ENCODE results near the gene RNF220. TPM values are rescaled to one million over a fixed set of nuclear protein-coding genes. Genes with fewer than 3 reads are reported as not detected.

Gene RNF220
- total RNA-seq, 3 donors from 2014 or later = 61.9 to 83.9 (median 72.7) TPM

GRCh38 chr1:44677201-44677766 is 272.2 kb downstream of the RNF220 start:
- ATAC-seq = no peak
- Histone ChIP-seq H3K36me3 (ENCODE audit: low read depth) (peaks cover 5% of the 10 kb centered on the region), H3K9me3 (no peaks in the 10 kb centered on the region), H3K4me3 (no peak overlapping the region), H3K4me1 (ENCODE audit: low read depth) (peaks cover 26% of the 10 kb centered on the region)
- TF ChIP-seq CTCF (IDR thresholded peaks at IDR 0.05) = no peak
- no peak for DNase-seq
- intact Hi-C loops (cut with DNase I, micrococcal nuclease) = no loop called here

GRCh38 chr1:44678120-44678519 is 273.1 kb downstream of the RNF220 start:
- ATAC-seq (no peak), DNase-seq (no peak)
- Histone ChIP-seq H3K4me1 (ENCODE audit: low read depth) (peaks cover 21% of the 10 kb centered on the region), H3K4me3 (no peak overlapping the region), H3K36me3 (ENCODE audit: low read depth) (peaks cover 5% of the 10 kb centered on the region), H3K9me3 (no peaks in the 10 kb centered on the region)
- no peak for TF ChIP-seq CTCF (IDR thresholded peaks at IDR 0.05)
- intact Hi-C loops (cut with DNase I, micrococcal nuclease) = no loop called here

DNA sequence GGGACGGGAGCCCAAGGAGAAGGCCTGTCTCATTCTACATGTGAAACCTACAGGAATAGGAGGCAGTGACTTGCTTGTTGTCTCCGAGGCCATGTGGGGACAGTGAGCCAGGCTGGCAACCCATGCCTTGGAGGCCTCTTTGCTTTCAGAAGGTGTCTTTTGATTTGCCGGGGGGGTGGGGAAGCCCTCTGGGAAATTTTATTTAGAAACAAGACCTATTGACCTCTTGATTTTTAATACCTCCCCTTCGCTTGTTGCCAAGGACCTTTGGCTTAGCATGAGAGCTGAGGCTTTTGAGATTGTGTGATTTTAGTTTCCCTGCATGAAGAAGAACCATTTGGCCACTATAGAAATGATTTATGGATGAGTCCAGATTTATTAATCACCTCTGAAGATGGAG is 273.6 kb downstream of the RNF220 start:
- peaks cover 18% of the 10 kb centered on the region for H3K4me1 ChIP-seq (ENCODE audit: low read depth)
- no peak overlapping the region for H3K4me3 ChIP-seq
- ATAC-seq (no peak), DNase-seq (no peak)
- TF ChIP-seq CTCF (IDR thresholded peaks at IDR 0.05) = no peak
- H3K36me3 ChIP-seq (ENCODE audit: low read depth) = peaks cover 5% of the 10 kb centered on the region
- H3K9me3 ChIP-seq = no peaks in the 10 kb centered on the region
- intact Hi-C loops (cut with DNase I, micrococcal nuclease) = no loop called here

- DNase-seq (no peak), ATAC-seq (no peak)
- no peak for TF ChIP-seq CTCF (IDR thresholded peaks at IDR 0.05)
Measured at GRCh38 chr1:44679468-44679867, 274.4 kb downstream of the RNF220 start.

GRCh38 chr1:44681905-44682882 is 277.1 kb downstream of the RNF220 start:
- TF ChIP-seq CTCF (IDR thresholded peaks at IDR 0.05) = no peak

More at GRCh38 chr1:44679468-44679867, 274.4 kb downstream of the RNF220 start:
- Histone ChIP-seq H3K9me3 (no peaks in the 10 kb centered on the region), H3K4me3 (no peak overlapping the region), H3K4me1 (ENCODE audit: low read depth) (peaks cover 18% of the 10 kb centered on the region), H3K36me3 (ENCODE audit: low read depth) (peaks cover 2% of the 10 kb centered on the region)
- intact Hi-C loops (cut with DNase I, micrococcal nuclease) = no loop called here

More at GRCh38 chr1:44681905-44682882, 277.1 kb downstream of the RNF220 start:
- Histone ChIP-seq H3K4me1 (ENCODE audit: low read depth) (peaks cover 5% of the 10 kb centered on the region), H3K36me3 (ENCODE audit: low read depth) (no peaks in the 10 kb centered on the region), H3K9me3 (no peaks in the 10 kb centered on the region), H3K4me3 (no peak overlapping the region)
- DNase-seq (no peak), ATAC-seq (peak; percentile 29)
- intact Hi-C loops (cut with DNase I, micrococcal nuclease) = no loop called here

All from mucosa of descending colon (tissue), 3 donors.